Esophagus muscularis mucosa (tissue), 4 donors: Measurements from ENCODE around the gene SLC38A2.

Source experiments
- CTCF ChIP-seq, 3 experiments: fragments of 200-600 bp in 2 of 3; fragments of 450-650 bp in 1 of 3; sonication (generic) in 2 of 3; IDR thresholded peaks; one replicate each; pipeline ENCODE4 v1.5.1; 2017 to 2019; ENCODE audit warnings: antibody characterized with exemption in 3 of 3, mild to moderate bottlenecking in 2 of 3, moderate library complexity in 1 of 3
- EP300 ChIP-seq: sonication (generic); formaldehyde crosslinking; IDR thresholded peaks from one replicate; pipeline ENCODE4 v1.6.1; 2017; ENCODE audit warnings: antibody characterized with exemption
- POLR2A ChIP-seq: fragments of 450-650 bp; IDR thresholded peaks from one replicate; pipeline ENCODE4 v1.6.1; 2017; ENCODE audit warnings: antibody characterized with exemption, moderate library complexity, mild to moderate bottlenecking, low read depth
- POLR2AphosphoS5 ChIP-seq, 2 donors: sonication (generic); formaldehyde crosslinking; IDR thresholded peaks; one replicate each; pipeline ENCODE4 v1.6.1; 2017; ENCODE audit warnings: antibody characterized with exemption in 2 of 2

GRCh38 chr12:46364300-46364696 is 8.3 kb downstream of the SLC38A2 start:
- no peak for TF ChIP-seq POLR2AphosphoS5 (IDR thresholded peaks at IDR 0.05)
- TF ChIP-seq CTCF (IDR thresholded peaks at IDR 0.05), result no peak
- TF ChIP-seq EP300, result no peak
- TF ChIP-seq POLR2A, result no peak
